HG03066 (cell line): Measurements from ENCODE around the gene ANKRD44.

ENCODE experiments used
- ATAC-seq: cut with Tn5 transposase; IDR thresholded peaks from one replicate; pipeline ENCODE4 v1.9.1; 2021; ENCODE audit warnings: low read depth; ENCODE audit not compliant: unreplicated experiment

Gene ANKRD44

GRCh38 chr2:196977507-196977906, 333.1 kb downstream of the ANKRD44 start:
- no peak for ATAC-seq

- ATAC-seq = no peak
Observed at GRCh38 chr2:196974970-196975369, 335.6 kb downstream of the ANKRD44 start.

- no peak for ATAC-seq
Observed at GRCh38 chr2:196971574-196972279, 338.9 kb downstream of the ANKRD44 start.

- ATAC-seq = no peak
Observed at GRCh38 chr2:196970099-196970498, 340.5 kb downstream of the ANKRD44 start.

GRCh38 chr2:196968516-196968915, 342.1 kb downstream of the ANKRD44 start:
- ATAC-seq = no peak

- ATAC-seq = no peak
Observed at GRCh38 chr2:196967775-196968174, 342.8 kb downstream of the ANKRD44 start.

DNA sequence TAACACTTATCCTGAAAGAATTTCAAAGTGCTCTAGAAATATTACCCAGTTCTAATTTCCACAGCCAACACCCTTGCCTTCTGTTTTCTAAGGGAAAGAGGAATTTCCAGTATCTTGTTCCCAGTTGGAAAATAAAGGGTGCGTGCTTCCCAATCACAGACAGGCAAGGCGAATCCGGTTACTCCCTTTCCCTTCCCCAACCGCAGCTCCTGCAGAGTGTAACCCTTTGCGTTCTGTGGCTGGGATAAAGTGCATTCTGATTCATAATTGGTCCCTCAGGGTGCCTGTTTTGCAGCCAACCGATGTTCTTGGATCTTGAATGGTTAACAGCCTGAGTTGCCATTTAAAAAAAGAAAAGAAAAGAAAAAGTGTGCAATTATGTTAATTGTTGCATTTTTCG, 343.5 kb downstream of the ANKRD44 start:
- no peak for ATAC-seq

DNA sequence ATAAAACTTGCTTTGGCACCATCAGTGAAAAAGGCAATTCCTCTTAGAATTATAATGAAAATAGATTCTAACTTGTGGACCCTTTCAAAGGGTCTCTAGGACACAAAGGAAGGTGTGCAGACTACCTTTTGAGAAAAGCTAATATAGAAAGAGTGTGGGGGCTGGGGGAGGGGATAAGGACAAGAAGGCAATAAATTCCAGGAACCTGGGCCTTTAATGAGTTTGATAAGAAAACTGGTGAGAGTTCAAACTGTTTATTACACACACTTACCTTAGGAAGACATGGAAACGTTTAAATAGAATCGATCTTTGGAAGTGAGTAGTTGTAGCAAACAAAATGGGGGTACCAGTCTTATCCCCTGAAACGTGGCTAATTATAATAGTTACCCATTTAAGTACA, 344.5 kb downstream of the ANKRD44 start:
- ATAC-seq = no peak

DNA sequence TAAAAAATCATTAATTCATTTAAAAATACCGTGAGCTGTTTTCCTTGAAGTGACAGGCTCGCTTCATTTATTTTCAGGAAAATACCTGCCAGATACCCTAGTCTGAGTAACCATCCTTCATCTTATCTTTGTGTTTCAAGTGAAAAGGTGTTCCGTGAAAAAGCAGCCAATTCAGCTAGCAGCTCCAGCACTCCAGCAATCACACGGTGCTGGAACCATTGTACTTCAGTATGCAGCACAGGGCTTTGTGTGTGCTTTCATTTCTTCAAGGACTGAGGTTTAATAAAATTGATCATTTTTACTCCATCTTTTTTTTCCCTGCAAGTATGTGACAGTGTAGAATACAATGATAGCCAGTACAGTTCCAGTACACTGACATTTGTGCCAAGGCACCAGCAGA, 344.9 kb downstream of the ANKRD44 start:
- no peak for ATAC-seq

DNA sequence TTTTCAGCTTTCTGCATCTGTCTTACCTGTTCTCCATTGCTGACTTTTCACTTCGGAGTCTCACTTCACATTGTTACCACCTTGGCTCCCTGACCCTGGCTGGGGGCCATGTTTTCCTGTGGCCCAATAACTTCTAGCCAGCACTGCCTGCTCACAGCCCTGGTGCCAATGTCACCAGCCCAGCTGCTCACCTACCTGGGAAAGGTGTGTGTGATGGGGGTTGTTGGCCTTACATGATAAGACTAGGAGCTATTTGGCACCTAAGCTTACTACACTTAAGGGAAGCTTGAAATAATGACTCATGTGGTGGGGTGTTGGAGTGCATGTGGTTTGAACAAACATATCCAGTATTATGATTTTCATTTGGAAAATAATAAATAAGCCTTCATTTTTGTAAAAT, 346.6 kb downstream of the ANKRD44 start:
- no peak for ATAC-seq

DNA sequence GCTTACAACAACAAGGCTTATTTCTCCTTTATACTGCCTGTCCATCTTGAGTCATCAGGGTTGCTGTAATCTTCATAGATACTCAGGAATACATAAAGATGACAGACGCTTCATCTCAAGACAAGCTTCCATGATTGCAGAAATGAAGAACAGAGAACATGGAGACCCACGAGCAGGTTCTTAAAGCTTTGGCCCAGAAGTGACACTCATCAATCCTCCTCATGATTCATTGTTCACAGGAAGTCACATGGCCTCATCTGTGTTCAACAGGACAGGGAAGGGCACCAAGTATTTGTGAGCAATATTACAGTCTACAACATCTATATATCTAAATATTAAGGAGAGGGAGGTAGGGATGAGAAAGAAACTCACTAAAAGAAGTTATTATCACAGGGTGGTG, 347.5 kb downstream of the ANKRD44 start:
- no peak for ATAC-seq

- ATAC-seq = no peak
Observed at GRCh38 chr2:196962325-196962724, 348.3 kb downstream of the ANKRD44 start.

DNA sequence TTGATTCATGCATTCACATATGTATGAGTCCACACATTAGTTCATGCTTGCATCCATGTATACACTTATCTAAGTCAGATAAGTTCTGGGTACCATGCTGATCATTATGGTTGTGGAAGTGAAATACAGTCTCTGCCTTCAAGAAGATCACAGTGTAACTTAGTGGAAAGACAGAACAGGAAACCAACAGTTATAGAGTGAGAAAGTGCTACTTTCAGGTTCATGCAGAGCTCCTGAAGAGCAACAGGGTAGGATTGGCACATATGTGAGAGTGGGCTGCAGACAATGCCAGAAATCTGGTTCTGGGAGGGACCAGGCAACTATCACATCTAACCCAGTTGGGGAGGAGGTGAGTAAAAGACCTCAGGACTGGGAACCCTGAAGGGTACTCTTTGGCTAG, 348.7 kb downstream of the ANKRD44 start:
- peak; percentile 99 for ATAC-seq

GRCh38 chr2:196959734-196960338, 350.7 kb downstream of the ANKRD44 start:
- ATAC-seq = no peak

DNA sequence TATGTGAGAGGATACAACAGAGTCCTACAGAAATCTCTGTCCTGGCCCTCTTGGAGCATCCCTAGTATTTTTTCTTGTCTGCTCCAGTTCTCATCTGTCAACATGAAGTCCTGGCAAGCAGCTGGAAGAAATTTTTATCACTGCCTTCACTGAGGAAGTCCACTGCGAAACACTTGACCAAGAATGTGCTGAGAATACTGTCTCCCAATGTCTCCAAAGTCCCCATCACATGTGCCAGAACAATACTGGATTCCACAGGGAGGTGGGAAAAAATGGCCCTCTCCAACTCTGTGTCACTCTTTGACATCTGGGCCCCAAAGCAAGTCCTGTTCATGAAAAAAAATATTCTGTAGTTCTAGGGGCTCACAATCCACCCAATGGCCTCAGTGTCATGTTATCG, 351.3 kb downstream of the ANKRD44 start:
- no peak for ATAC-seq

DNA sequence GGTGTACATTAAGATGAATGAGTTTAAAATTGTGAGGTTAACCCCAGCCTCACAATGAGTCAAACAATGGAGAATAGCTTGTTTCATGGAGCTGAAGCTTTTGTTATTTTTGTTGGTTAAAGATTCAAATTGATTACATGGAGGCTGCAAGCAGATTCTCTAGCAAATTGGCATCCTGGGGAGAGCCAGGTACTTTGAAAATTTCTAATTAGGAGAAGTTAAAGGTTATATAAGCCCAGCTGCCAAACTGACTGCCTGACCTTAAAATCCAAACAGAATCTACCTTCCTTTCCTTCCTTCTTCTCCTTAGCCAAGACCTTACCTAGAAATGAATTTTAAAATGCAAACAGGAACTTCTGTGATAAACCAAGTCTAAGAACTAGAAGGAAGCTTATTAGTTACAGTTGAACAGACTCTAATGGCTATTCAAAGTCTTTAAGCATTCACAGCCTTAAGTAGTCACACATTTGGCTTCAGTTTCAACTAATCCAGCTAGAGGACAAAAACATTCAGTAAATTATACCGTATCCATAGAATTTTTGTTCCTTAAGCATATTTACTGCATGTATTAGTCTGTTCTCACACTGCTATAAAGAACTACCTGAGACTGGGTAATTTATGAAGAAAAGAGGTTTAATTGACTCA, 352.6 kb downstream of the ANKRD44 start:
- ATAC-seq = no peak

- ATAC-seq = no peak
Observed at GRCh38 chr2:196957442-196957841, 353.1 kb downstream of the ANKRD44 start.

- no peak for ATAC-seq
Observed at GRCh38 chr2:196956069-196956468, 354.5 kb downstream of the ANKRD44 start.

GRCh38 chr2:196955036-196955435, 355.5 kb downstream of the ANKRD44 start:
- no peak for ATAC-seq

DNA sequence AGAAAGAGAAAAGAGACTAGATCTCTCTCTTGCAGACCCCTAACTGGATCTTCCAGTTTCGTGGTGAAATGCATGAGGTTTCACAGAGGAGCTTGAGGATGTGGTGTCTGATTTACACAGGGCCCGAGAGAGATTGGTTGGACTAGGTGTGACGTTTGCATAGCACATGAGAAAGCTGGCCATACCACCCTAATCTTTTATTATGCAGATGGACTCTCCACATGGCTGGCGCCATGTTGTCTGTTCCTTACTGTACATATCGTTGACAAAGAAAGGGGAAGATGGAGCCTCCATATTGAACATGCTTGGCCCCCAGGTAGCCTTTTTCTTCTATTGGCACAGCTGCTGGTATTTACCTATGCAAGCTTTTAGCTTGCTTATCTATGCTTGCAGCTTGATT, 356.6 kb downstream of the ANKRD44 start:
- ATAC-seq = no peak

DNA sequence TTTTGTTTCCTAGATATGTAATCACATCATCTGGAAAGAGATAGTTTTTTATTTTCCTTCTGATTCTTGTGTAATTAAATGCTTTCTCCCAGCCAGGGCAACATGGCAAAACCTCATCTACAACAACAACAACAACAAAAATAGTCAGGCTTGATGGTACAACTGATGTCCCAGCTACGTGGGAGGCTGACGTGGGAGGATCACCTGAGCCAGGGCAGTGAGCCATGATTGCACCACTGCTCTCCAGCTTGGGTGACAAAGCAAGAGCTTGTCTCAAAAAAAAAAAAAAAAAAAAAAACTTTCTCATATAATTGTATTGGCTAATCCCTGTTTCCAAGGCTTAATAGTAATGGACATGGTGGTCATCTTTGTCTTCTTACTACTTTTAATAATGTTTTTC, 357.6 kb downstream of the ANKRD44 start:
- ATAC-seq = no peak

DNA sequence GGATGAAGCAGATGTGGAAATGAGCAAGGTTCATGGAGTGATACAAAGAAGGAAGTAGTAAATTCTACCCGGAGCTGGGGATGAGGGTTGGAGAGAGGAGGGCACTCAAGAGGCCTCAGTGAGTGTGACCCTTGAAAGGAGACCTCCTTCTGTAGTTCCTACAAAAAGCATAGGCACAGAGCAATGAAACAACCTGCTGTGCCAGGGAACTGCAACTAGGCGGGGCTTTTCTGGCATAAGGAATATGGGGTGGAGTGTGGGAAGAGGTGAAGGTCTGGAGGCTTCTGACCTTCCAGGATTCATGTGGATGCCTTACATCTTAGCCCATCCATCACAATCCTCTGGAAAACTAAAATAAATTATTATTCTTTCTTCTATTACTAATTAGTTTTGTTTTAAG, 358.6 kb downstream of the ANKRD44 start:
- ATAC-seq = no peak
